Measurements from ENCODE around the gene RPS15. TPM values are rescaled to one million over a fixed set of nuclear protein-coding genes. Genes with fewer than 3 reads are reported as not detected.
A peak's percentile ranks its signal among the peaks of the same experiment; 100 is the strongest.

The RPS15 gene
- total RNA-seq, 1 donor from 2014 or later: 938 TPM

- DNase-seq (ENCODE audit: low spot score, unreplicated experiment): no peak
- H3K27ac Mint-ChIP-seq: no peak overlapping the region
Measured at GRCh38 chr19:1487576-1488281, 49.5 kb downstream of the RPS15 start.

GRCh38 chr19:1488282-1488601 lies 50.0 kb downstream of the RPS15 start:
- no peaks in the 10 kb centered on the region for H3K36me3 Mint-ChIP-seq (ENCODE audit: insufficient read depth)
- H3K4me1 Mint-ChIP-seq (ENCODE audit: low read depth): peaks cover 12% of the 10 kb centered on the region
- no peak for TF ChIP-seq CTCF (IDR thresholded peaks at IDR 0.05; ENCODE audit: unreplicated experiment)
- H3K4me3 Mint-ChIP-seq (ENCODE audit: low read depth): no peak overlapping the region
- no peak overlapping the region for H3K27ac Mint-ChIP-seq
- peaks cover 7% of the 10 kb centered on the region for H3K27me3 Mint-ChIP-seq
- DNase-seq (ENCODE audit: low spot score, unreplicated experiment): no peak
- no peaks in the 10 kb centered on the region for H3K9me3 Mint-ChIP-seq (ENCODE audit: low read depth)

More at GRCh38 chr19:1487576-1488281, 49.5 kb downstream of the RPS15 start:
- Mint-ChIP-seq H3K9me3 (ENCODE audit: low read depth) (no peaks in the 10 kb centered on the region), H3K27me3 (peaks cover 7% of the 10 kb centered on the region), H3K36me3 (ENCODE audit: insufficient read depth) (no peaks in the 10 kb centered on the region), H3K4me1 (ENCODE audit: low read depth) (peaks cover 9% of the 10 kb centered on the region), H3K4me3 (ENCODE audit: low read depth) (no peak overlapping the region)
- TF ChIP-seq CTCF (IDR thresholded peaks at IDR 0.05; ENCODE audit: unreplicated experiment): no peak

- Mint-ChIP-seq H3K4me1 (ENCODE audit: low read depth) (peaks cover 13% of the 10 kb centered on the region), H3K27ac (peak overlapping the region; percentile 77), H3K27me3 (peaks cover 7% of the 10 kb centered on the region), H3K4me3 (ENCODE audit: low read depth) (peak overlapping the region; percentile 63), H3K36me3 (ENCODE audit: insufficient read depth) (no peaks in the 10 kb centered on the region), H3K9me3 (ENCODE audit: low read depth) (no peaks in the 10 kb centered on the region)
- TF ChIP-seq CTCF (IDR thresholded peaks at IDR 0.05; ENCODE audit: unreplicated experiment): no peak
- DNase-seq (ENCODE audit: low spot score, unreplicated experiment): no peak
Measured at GRCh38 chr19:1489463-1490310, 51.5 kb downstream of the RPS15 start.

Other genes starting within 250 kb of the RPS15 start
- 59.3 and 61.5 TPM in 2 replicates for gene STK11, start 232.6 kb upstream of the RPS15 start, total RNA-seq
- gene CBARP, start 200.4 kb upstream of the RPS15 start, total RNA-seq: 12.4 and 13.0 TPM in 2 replicates
- gene ATP5F1D, start 196.6 kb upstream of the RPS15 start, total RNA-seq: 107 and 117 TPM in 2 replicates
- 187 and 193 TPM in 2 replicates for gene MIDN, start 189.8 kb upstream of the RPS15 start, total RNA-seq
- 462 and 465 TPM in 2 replicates for gene CIRBP, start 169.1 kb upstream of the RPS15 start, total RNA-seq
- gene FAM174C, start 162.9 kb upstream of the RPS15 start, total RNA-seq: 30.0 and 31.8 TPM in 2 replicates
- 23.8 and 26.5 TPM in 2 replicates for gene EFNA2, start 152.5 kb upstream of the RPS15 start, total RNA-seq
- 56.8 and 62.4 TPM in 2 replicates for gene NDUFS7, start 54.5 kb upstream of the RPS15 start, total RNA-seq
- gene GAMT, start 36.9 kb upstream of the RPS15 start, total RNA-seq: 47.0 and 48.5 TPM in 2 replicates
- gene DAZAP1, start 30.8 kb upstream of the RPS15 start, total RNA-seq: 131 and 136 TPM in 2 replicates
- 5.2 and 5.8 TPM in 2 replicates for gene APC2, start 11.7 kb downstream of the RPS15 start, total RNA-seq
- gene C19orf25, start 40.8 kb downstream of the RPS15 start, total RNA-seq: 31.3 and 36.0 TPM in 2 replicates
- 32.9 and 37.7 TPM in 2 replicates for gene PCSK4, start 52.0 kb downstream of the RPS15 start, total RNA-seq
- 16.0 and 16.6 TPM in 2 replicates for gene REEP6, start 52.8 kb downstream of the RPS15 start, total RNA-seq
- 2.3 and 4.8 TPM in 2 replicates for gene ADAMTSL5, start 74.6 kb downstream of the RPS15 start, total RNA-seq
- 0.26 and 0.38 TPM in 2 replicates for gene PLK5, start 85.7 kb downstream of the RPS15 start, total RNA-seq
- 119 and 124 TPM in 2 replicates for gene MEX3D, start 129.9 kb downstream of the RPS15 start, total RNA-seq
- gene MBD3, start 154.5 kb downstream of the RPS15 start, total RNA-seq: 131 and 133 TPM in 2 replicates
- gene UQCR11, start 167.1 kb downstream of the RPS15 start, total RNA-seq: 156 and 171 TPM in 2 replicates
- gene TCF3, start 214.2 kb downstream of the RPS15 start, total RNA-seq: 318 and 334 TPM in 2 replicates